Subcutaneous abdominal adipose tissue (tissue), 5 donors: ENCODE data around the gene PHTF2.

Source experiments
- H3K27ac ChIP-seq: one replicate; pipeline ENCODE4 v1.7.0; 2013; ENCODE audit warnings: low read depth, mild to moderate bottlenecking, inconsistent platforms, low read length, moderate library complexity
- H3K27me3 ChIP-seq, 5 donors: one replicate each; pipeline ENCODE4 v1.7.0; 2013; ENCODE audit warnings: low read length in 5 of 5, inconsistent platforms in 1 of 5; ENCODE audit not compliant: control insufficient read depth in 5 of 5, insufficient read depth in 4 of 5
- H3K36me3 ChIP-seq, 5 donors: one replicate each; pipeline ENCODE4 v1.7.0; 2013; ENCODE audit warnings: low read length in 5 of 5; ENCODE audit not compliant: control insufficient read depth in 5 of 5, insufficient read depth in 5 of 5
- H3K4me1 ChIP-seq, 5 donors: one replicate each; pipeline ENCODE4 v1.7.0; 2013; ENCODE audit warnings: low read length in 5 of 5, mild to moderate bottlenecking in 3 of 5, moderate library complexity in 1 of 5; ENCODE audit not compliant: control insufficient read depth in 5 of 5, insufficient read depth in 5 of 5
- H3K4me3 ChIP-seq, 5 donors: one replicate each; pipeline ENCODE4 v1.7.0; 2013; ENCODE audit warnings: low read length in 5 of 5, low read depth in 1 of 5
- H3K9ac ChIP-seq, 5 donors: one replicate each; pipeline ENCODE4 v1.7.0; 2013; ENCODE audit warnings: low read length in 5 of 5, mild to moderate bottlenecking in 4 of 5, moderate library complexity in 3 of 5
- H3K9me3 ChIP-seq, 5 donors: one replicate each; pipeline ENCODE4 v1.7.0; 2013; ENCODE audit warnings: low read length in 5 of 5; ENCODE audit not compliant: control insufficient read depth in 5 of 5
- donor health status: healthy.
- donor health status: healthy.
- donor health status: healthy.
- donor health status: healthy.
- donor health status: healthy.

The PHTF2 gene

DNA sequence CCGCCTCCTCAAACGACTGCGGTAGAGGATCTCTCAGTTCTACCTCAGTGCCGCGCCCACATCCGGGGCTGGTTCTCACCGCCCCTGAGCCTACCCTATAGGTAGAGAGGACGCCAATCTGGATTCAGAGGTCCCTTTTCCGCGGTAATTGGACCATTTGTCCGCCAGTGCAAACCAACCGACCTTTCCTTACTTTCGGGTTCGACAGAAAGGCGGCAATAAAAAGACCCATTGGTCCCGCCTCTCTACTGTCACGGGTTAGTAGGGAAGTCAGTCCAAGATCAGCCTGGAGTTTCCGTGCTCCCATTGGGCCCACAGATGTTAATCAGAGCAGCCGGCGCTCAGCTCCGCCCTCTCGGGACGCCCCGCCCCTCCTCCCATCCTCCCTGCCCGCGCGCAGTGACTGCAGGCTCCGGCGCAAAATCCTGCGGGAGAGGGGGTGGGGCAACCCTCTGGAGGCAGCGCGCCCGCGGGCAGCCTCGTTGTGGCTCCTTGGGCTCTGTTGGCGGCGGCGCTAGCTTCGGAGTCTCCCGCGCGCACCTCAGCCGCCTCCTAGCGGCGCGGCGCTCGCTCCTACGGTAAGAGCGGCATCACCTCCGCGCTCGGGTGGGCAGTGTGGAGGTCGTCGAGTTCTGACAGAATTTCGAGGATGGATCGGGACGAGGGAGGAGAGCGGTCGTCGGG is at the start of gene PHTF2, which contains the start of gene TMEM60:
PHTF2 (plus strand) TSS at position 380 of the 684 bp plus-strand sequence.
TMEM60 (minus strand) TSS at position 41 of the 684 bp plus-strand sequence. CDS start 4,061 bp downstream, outside the sequence.
- Histone ChIP-seq H3K27me3 (no peaks in the 10 kb centered on the region), H3K4me3 (peak within 1 kb of the TSS; percentile 85 to 99 (median 97)), H3K9ac (peak within 1 kb of the TSS; percentile 77 to 97 (median 88)), H3K4me1 (peaks cover 3 to 42% (median 36%) of the 10 kb centered on the region in 5 donors), H3K9me3 (no peaks in the 10 kb centered on the region), H3K36me3 (peaks cover 0 to 5% (median 0%) of the 10 kb centered on the region in 5 donors), H3K27ac (peak within 1 kb of the TSS; percentile 84)

DNA sequence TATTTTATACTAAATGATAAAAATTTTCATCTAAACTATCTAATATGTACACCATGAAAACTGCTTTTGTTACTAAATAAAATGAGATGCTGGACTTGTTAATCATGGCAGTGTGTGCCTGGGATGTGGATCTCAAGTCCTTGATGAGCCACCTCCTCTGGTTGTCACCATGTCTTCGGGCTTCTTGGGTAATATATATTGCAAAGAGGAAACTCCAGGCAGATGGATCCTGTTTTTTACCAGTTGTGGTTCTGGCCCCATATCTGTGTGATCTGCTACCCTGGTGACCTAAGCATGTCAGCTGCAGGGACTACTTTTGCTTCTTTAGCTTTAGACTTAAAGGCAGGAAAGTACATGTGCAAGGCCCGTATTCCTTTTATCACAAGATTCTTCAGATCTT is 46.6 kb upstream of the PHTF2 start:
- H3K9ac ChIP-seq, result no peak overlapping the region
- no peaks in the 10 kb centered on the region for H3K4me1 ChIP-seq
- no peaks in the 10 kb centered on the region for H3K27me3 ChIP-seq
- no peaks in the 10 kb centered on the region for H3K9me3 ChIP-seq
- H3K4me3 ChIP-seq, result no peak overlapping the region
- peaks cover 0 to 19% (median 5%) of the 10 kb centered on the region in 5 donors for H3K36me3 ChIP-seq
- H3K27ac ChIP-seq, result no peak overlapping the region

DNA sequence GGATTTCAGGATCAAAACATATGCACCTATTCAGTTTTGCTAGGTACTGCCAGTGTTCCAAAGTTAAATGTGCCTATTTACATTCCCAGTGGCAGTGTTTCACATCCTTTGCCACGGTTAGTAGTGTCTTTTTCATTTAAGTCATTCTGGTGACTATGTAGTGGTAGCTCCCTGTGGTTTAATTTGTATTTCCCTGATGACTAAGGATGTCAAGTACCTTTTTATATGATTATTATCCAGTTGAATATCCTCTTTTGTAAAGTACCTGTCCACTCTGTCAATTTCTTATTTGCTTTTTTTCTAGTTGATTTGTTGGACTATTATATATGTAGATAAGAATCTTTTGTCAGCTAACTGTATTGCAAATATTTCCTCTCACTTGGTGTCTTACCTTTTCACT is 45.4 kb upstream of the PHTF2 start:
- no peak overlapping the region for H3K4me3 ChIP-seq
- H3K36me3 ChIP-seq, result peaks cover 0 to 19% (median 5%) of the 10 kb centered on the region in 5 donors
- H3K27me3 ChIP-seq, result no peaks in the 10 kb centered on the region
- no peaks in the 10 kb centered on the region for H3K4me1 ChIP-seq
- no peaks in the 10 kb centered on the region for H3K9me3 ChIP-seq
- no peak overlapping the region for H3K27ac ChIP-seq
- H3K9ac ChIP-seq, result no peak overlapping the region

DNA sequence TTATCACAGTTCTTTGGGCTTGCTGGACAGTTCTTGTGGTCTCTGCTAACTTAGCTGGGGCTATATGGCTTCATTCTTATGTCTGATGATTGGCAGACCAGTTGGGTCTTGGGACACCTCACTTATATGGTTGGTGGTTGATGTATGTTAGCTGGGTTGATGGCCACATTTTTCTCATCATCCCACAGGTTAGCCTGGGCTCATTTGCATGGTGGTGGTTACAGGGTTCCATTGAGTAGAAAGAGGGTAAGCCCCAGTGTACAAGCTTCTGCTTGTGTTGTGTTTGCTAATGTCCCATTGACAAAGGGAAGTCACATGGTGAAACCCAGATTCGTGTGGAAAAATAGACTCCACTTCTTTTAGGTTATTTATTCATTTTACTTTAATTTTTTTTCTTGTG is 41.0 kb upstream of the PHTF2 start:
- peak overlapping the region in 1 of 5 donors; percentile 37 for H3K9ac ChIP-seq
- peaks cover 0 to 7% (median 6%) of the 10 kb centered on the region in 5 donors for H3K4me1 ChIP-seq
- no peak overlapping the region for H3K27ac ChIP-seq

DNA sequence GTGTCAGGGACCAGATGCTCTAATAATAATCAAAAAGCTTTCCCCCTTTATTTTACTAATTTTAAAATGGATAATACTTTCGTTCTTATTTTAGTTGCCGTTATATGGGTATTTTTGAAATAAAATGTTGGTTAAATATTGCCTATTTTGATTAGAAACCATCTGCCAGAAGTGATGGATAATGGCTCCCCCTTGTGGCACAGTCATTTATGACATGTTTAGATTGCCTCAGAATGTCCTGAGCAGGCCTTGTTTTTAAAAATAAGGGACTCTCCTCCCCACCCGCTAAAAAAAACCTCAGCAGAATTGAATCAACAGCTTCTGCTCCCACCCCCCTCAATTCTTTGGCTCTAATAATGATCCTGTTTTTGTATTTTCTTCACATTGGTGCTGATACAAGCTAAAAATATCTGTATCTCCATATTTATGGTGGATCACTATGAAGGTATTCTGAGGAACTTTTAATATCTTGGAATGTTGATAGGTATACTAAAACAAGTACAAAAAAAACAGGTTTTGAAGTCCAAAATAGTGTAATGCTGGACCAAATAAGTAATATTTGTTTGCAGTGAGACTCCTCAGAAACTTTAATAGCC is 39.2 kb upstream of the PHTF2 start:
- Histone ChIP-seq H3K4me1 (peaks cover 0 to 7% (median 6%) of the 10 kb centered on the region in 5 donors), H3K4me3 (no peak overlapping the region), H3K9ac (peak overlapping the region in 1 of 5 donors; percentile 51), H3K9me3 (no peaks in the 10 kb centered on the region), H3K27me3 (no peaks in the 10 kb centered on the region), H3K36me3 (no peaks in the 10 kb centered on the region), H3K27ac (no peak overlapping the region)

More for the DNA sequence above, 41.0 kb upstream of the PHTF2 start:
- Histone ChIP-seq H3K27me3 (no peaks in the 10 kb centered on the region), H3K4me3 (no peak overlapping the region), H3K36me3 (peaks cover 0 to 5% (median 0%) of the 10 kb centered on the region in 5 donors), H3K9me3 (no peaks in the 10 kb centered on the region)

DNA sequence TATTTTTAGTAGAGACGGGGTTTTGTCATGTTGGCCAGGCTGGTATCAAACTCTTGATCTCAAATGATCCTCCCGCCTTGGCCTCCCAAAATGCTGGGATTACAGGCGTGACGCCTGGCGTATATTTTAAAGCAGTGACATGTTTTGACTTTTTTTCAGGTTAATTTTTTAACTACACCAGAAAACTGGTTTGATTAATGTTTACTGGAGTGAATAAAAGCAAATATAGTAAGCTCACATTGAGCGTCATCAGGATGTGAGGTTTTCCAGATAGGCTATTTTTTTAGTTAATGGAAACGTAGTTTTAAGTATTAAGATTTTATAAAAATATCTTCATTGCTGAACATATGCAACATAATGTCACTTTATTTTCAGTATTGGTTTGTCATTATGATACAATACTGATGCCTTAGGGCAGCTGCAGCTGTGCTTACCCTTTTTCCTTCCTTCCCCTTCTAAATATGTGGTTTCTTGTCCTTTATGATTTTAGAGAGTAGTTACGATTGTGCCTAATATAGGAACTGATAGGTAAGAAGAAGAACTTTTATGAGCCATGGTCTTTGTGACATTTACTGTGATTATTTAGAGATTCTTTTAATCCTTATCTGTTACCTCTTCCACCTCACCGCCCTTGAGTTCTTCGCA is 37.6 kb upstream of the PHTF2 start:
- H3K4me1 ChIP-seq, result peaks cover 0 to 7% (median 6%) of the 10 kb centered on the region in 5 donors

DNA sequence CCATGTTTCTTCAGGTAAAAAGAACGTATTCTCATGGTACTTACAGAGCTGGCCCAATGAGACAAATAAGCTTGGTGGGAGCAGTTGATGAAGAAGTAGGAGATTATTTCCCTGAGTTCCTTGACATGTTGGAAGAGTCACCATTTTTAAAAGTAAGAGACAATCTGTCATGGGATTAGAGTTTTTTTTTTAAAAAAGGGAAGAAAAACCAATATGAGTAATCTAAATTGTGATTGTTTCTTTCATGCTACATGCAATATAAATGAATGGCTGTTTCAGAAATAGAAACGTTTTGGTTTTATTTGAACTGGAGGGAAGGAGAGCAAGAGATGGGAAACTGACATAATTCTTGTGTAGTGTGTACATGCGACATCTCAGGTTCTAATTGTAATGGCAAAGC is 33.1 kb upstream of the PHTF2 start:
- H3K4me3 ChIP-seq, result no peak overlapping the region
- H3K27me3 ChIP-seq, result no peaks in the 10 kb centered on the region
- H3K4me1 ChIP-seq, result no peaks in the 10 kb centered on the region
- H3K36me3 ChIP-seq, result peaks cover 0 to 11% (median 5%) of the 10 kb centered on the region in 5 donors
- H3K9me3 ChIP-seq, result no peaks in the 10 kb centered on the region
- no peak overlapping the region for H3K9ac ChIP-seq
- H3K27ac ChIP-seq, result no peak overlapping the region

More for the DNA sequence above, 37.6 kb upstream of the PHTF2 start:
- Histone ChIP-seq H3K27ac (no peak overlapping the region), H3K4me3 (no peak overlapping the region), H3K36me3 (peaks cover 0 to 4% (median 0%) of the 10 kb centered on the region in 5 donors), H3K9me3 (no peaks in the 10 kb centered on the region), H3K27me3 (no peaks in the 10 kb centered on the region), H3K9ac (no peak overlapping the region)

DNA sequence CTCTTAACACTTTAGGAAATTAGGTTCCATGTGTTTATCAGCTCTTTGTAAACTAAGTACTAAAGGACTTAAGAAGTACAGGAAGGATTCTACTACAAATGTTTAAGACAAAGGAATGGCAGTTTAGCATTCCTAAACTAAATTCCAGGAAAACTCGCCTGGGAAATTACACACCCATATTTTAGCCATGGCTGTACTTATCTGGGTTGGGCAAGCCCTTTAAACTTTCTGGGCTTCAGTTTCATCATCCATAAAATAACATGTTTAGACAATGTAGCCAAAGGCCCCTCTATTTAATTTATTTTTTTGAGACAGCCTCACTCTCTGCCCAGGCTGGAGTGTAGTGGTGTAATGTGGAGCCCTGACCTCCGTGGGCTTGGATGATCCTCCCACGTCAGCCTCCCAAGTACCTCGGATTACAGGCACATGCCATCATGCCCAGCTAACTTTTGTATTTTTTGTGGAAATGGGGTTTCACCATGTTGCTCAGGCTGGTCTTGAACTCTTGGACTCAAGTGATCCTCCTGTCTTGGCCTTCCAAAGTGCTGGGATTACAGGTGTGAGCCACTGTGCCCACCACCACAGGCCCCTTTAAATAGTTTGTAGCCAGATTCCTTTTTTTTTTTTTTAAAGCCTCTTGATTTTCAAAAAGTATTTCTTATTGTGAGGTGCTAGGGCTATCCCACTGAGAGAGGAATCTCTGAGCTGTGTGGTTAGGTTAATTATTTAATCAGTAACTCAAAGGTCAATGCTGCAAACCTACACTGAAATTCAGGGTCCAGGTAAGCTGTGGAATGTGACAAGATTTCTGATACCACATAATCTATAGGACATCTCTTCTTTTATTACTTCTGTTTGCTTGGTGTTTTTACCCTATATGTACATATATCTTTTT is 32.4 kb upstream of the PHTF2 start:
- H3K27ac ChIP-seq, result no peak overlapping the region

DNA sequence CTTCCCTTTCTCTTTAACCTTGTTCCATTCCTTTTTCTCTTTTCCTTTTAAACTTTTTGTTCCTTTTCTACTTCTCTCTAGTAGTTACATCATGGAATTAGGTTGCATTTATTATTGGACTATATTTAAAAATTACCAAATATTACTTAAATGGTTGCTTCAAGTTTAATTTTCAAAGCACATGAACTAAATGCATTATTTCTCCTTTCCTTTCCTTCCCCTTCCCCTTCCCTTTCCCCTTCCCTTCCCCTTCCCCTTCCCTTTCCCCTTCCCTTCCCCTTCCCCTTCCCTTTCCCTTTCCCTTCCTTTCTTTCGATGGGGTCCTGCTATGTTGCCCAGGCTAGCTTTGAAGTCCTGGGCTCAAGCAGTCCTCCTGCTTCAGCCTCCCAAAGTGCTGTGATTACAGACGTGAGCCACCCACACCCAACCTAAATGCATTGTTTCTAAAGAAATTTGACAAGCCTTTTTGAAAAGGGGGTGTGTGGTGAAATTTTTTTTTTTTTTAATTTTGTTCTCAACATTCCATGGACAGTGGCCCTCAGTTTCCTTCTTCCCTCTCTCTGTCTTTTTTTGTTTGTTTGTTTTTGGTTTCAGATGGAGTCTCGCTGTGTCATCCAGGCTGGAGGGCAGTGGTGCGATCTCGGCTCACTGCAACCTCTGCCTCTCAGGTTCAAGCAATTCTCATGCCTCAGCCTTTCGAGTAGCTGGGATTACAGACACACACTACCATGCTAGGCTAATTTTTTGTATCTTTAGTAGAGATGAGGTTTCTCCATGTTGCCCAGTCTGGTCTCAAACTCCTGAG is 31.6 kb upstream of the PHTF2 start:
- Histone ChIP-seq H3K36me3 (peaks cover 0 to 11% (median 5%) of the 10 kb centered on the region in 5 donors), H3K27ac (no peak overlapping the region), H3K4me3 (no peak overlapping the region), H3K9me3 (no peaks in the 10 kb centered on the region), H3K4me1 (no peaks in the 10 kb centered on the region), H3K27me3 (no peaks in the 10 kb centered on the region), H3K9ac (no peak overlapping the region)

More for the DNA sequence above, 32.4 kb upstream of the PHTF2 start:
- Histone ChIP-seq H3K4me3 (no peak overlapping the region), H3K9ac (no peak overlapping the region), H3K27me3 (no peaks in the 10 kb centered on the region), H3K36me3 (peaks cover 0 to 11% (median 5%) of the 10 kb centered on the region in 5 donors), H3K4me1 (no peaks in the 10 kb centered on the region), H3K9me3 (no peaks in the 10 kb centered on the region)
